ENCODE results near the gene RNASEH2C.

Gene RNASEH2C

DNA sequence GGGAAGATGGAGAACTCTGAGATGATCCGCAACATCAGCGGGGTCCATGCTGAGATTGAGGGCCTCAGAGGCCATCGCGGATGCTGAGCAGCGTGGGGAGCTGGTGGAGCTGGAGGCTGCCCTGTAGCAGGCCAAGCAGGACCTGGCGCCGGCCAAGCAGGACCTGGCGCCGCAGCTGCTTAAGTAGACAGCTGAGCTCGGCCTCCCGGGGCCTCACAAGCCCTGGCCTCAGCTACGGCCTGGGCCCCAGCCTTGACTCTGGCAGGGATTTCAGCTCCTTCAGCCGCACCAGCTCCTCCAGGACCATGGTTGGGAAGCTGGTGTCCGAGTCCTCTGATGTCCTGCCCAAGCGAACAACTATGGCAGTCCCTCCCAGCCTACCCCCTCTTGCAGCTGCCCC, 7.3 kb upstream of the RNASEH2C start:
- TF ChIP-seq, protein P1, sequence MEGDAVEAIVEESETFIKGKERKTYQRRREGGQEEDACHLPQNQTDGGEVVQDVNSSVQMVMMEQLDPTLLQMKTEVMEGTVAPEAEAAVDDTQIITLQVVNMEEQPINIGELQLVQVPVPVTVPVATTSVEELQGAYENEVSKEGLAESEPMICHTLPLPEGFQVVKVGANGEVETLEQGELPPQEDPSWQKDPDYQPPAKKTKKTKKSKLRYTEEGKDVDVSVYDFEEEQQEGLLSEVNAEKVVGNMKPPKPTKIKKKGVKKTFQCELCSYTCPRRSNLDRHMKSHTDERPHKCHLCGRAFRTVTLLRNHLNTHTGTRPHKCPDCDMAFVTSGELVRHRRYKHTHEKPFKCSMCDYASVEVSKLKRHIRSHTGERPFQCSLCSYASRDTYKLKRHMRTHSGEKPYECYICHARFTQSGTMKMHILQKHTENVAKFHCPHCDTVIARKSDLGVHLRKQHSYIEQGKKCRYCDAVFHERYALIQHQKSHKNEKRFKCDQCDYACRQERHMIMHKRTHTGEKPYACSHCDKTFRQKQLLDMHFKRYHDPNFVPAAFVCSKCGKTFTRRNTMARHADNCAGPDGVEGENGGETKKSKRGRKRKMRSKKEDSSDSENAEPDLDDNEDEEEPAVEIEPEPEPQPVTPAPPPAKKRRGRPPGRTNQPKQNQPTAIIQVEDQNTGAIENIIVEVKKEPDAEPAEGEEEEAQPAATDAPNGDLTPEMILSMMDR (conservative IDR thresholded peaks at IDR 0.05): no peak
- H3K27ac ChIP-seq: no peak overlapping the region

DNA sequence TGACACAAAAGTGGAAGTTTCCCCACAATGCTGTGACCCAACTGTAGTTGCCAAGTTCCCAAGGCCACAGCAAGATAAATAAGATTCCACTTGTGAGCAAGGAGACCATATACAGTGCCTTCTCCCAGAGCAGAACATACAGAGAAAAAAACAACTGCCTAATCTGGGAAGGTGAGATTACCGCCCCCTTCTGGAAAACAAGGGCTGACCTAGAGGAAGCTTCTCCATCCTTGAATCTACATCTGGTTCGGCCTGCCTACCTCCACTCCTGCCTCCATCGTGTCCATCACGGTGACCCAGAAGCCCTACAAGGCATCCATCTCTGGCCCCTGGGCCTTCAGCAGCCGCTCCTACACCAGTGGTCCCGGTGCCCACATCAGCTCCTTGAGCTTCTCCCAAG, 6.1 kb upstream of the RNASEH2C start:
- no peak overlapping the region for H3K27ac ChIP-seq
- TF ChIP-seq, protein P1 (conservative IDR thresholded peaks at IDR 0.05): no peak

DNA sequence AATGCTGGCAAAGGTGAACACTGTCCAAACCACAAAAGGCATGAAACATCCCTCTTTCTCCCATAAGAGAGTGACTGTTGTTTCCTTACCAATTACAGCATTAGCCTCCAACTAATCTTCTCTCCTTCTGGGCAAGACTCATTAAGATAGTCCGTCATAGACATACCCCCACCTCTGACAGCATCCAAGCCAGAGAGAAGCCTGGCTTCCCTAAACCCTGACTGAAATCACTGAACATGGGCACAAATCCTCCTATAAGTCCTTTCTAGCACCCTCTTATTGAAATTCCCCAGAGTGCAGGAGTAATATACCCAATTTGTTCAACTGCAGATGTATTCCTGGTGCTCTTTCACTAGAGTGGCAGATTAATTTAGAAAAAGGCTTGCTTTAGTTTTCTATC, 1.7 kb upstream of the RNASEH2C start:
- H3K27ac ChIP-seq: no peak overlapping the region
- TF ChIP-seq, protein P1 (conservative IDR thresholded peaks at IDR 0.05): no peak

DNA sequence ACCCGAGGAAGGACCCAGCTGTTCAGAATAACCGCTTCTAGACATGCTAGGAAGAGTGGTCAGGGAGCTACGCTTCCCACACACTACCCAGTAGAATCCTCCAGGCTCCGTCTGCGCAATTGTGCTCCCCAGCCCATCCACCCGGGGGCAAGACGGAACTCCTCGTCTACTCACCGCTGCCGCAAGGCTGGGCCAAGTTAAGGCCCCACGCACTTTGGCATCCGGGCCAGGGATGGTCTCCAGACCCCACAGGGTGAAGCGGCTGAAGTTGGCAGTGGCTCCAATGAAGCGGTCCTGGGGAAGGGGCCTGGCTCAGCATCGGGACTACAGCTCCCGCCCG, 757 bp downstream of the RNASEH2C start:
- peak overlapping the region; percentile 90 for H3K27ac ChIP-seq
- TF ChIP-seq, protein P1 (conservative IDR thresholded peaks at IDR 0.05): no peak

DNA sequence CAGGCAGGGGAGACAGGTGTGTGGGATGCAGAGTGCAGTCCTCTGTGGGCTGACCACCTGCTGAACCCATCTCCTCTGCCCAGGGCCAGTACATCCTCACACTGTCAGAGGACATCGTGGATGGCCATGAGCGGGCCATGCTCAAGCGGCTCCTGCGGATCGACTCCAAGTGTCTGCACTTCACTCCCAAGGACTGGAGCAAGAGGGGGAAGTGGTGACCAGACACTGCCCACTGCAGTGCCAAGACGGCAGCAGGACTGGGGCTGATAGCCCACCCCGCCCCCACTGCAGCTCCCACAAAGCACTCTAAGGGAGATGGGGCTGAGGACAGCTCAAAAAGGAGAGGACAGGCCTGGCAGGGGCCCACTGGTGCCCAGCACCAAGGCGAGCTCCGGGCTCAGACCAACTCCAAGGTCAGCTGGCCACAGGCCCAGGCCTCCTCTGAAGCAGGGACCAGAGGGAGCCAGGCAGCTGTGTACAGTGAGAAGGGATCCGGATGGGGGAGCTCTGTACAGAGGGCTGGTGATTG, 1.6 kb downstream of the RNASEH2C start:
- TF ChIP-seq, protein P1 (conservative IDR thresholded peaks at IDR 0.05): no peak
- peak overlapping the region; percentile 90 for H3K27ac ChIP-seq

DNA sequence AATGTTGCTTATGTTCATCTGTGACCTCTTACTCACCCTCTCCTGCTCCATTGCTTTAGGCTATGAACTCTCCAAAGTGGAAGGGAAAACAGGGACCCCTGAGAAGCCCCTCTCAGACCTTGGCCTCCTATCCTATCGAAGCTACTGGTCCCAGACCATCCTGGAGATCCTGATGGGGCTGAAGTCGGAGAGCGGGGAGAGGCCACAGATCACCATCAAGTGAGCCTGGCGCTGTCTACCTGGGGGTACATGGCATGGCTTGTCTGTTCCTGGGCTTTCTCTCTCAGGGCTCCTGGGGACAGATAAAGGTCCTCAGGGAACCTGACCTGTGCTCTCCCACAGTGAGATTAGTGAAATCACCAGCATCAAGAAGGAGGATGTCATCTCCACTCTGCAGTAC, 2.1 kb downstream of the RNASEH2C start:
- peak overlapping the region; percentile 90; the same call in 1 of the 2 replicates for H3K27ac ChIP-seq

DNA sequence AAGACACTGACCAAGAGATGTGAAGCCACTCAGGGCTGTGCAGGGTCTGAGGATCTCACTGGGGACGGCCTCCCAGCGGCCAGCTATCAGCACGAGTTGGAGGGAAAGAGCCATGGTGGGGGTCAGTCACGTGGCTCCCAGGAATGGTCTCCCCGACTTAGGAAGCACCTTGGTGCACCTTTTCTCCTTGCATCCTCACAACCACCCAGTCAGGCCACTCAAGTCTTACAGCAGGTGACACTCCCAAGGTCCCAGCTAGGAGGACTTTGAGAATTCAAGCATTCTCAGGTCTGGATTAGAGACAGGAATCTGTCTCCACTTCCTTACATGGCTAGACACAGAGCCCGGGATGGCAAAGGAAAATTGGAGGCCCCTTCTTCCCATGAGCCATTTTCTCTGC, 2.7 kb downstream of the RNASEH2C start:
- peak overlapping the region; percentile 90; the same call in 1 of the 2 replicates for H3K27ac ChIP-seq
- TF ChIP-seq, protein P1 (conservative IDR thresholded peaks at IDR 0.05): no peak

More for the DNA sequence above, 2.1 kb downstream of the RNASEH2C start:
- TF ChIP-seq, protein P1 (conservative IDR thresholded peaks at IDR 0.05): no peak

All from VCaP (cell line).